HG03159 (cell line): ENCODE data around the gene HIVEP3.
A peak's percentile ranks its signal among the peaks of the same experiment; 100 is the strongest.
"Not testable (repeated sequence)": the region's sequence is repeated elsewhere in the genome, so short reads cannot be mapped to it uniquely, and the experiment has no call there.

Source experiments
- ATAC-seq: cut with Tn5 transposase; IDR thresholded peaks from one replicate; pipeline ENCODE4 v1.9.1; 2021; ENCODE audit warnings: mild to moderate bottlenecking, moderate library complexity; ENCODE audit not compliant: unreplicated experiment

HIVEP3 gene

GRCh38 chr1:41918450-41919043 lies at the start of gene HIVEP3:
TSS of gene HIVEP3 (minus strand) at chr1:41918922.
- no peak for ATAC-seq

GRCh38 chr1:41964400-41964799 lies 45.7 kb upstream of the HIVEP3 start:
- ATAC-seq, result no peak

GRCh38 chr1:41963636-41964035 lies 44.9 kb upstream of the HIVEP3 start:
- no peak for ATAC-seq

GRCh38 chr1:41958015-41958673 lies 39.4 kb upstream of the HIVEP3 start:
- ATAC-seq, result no peak

GRCh38 chr1:41957568-41957967 lies 38.8 kb upstream of the HIVEP3 start:
- no peak for ATAC-seq

- ATAC-seq, result peak; percentile 90
These were observed 36.9 kb upstream of the HIVEP3 start for GRCh38 chr1:41955461-41956159.

- no peak for ATAC-seq
These were observed 35.8 kb upstream of the HIVEP3 start for GRCh38 chr1:41954533-41954944.

GRCh38 chr1:41953291-41953690 lies 34.6 kb upstream of the HIVEP3 start:
- no peak for ATAC-seq

GRCh38 chr1:41952208-41952607 lies 33.5 kb upstream of the HIVEP3 start:
- no peak for ATAC-seq

GRCh38 chr1:41951492-41951891 lies 32.8 kb upstream of the HIVEP3 start:
- not testable (repeated sequence) for ATAC-seq

GRCh38 chr1:41950820-41951219 lies 32.1 kb upstream of the HIVEP3 start:
- no peak for ATAC-seq

- ATAC-seq, result not testable (repeated sequence)
These were observed 27.2 kb upstream of the HIVEP3 start for GRCh38 chr1:41945946-41946345.

GRCh38 chr1:41943717-41944116 lies 25.0 kb upstream of the HIVEP3 start:
- no peak for ATAC-seq

GRCh38 chr1:41942278-41942677 lies 23.6 kb upstream of the HIVEP3 start:
- no peak for ATAC-seq

- no peak for ATAC-seq
These were observed 22.7 kb upstream of the HIVEP3 start for GRCh38 chr1:41941381-41941780.

- no peak for ATAC-seq
These were observed 20.5 kb upstream of the HIVEP3 start for GRCh38 chr1:41939194-41939593.

- no peak for ATAC-seq
These were observed 17.4 kb upstream of the HIVEP3 start for GRCh38 chr1:41936107-41936506.

- no peak for ATAC-seq
These were observed 16.5 kb upstream of the HIVEP3 start for GRCh38 chr1:41935226-41935625.

- no peak for ATAC-seq
These were observed 14.4 kb upstream of the HIVEP3 start for GRCh38 chr1:41933106-41933505.

- ATAC-seq, result no peak
These were observed 12.9 kb upstream of the HIVEP3 start for GRCh38 chr1:41931578-41931977.

GRCh38 chr1:41927118-41927517 lies 8.4 kb upstream of the HIVEP3 start:
- ATAC-seq, result no peak

- ATAC-seq, result no peak
These were observed 7.0 kb upstream of the HIVEP3 start for GRCh38 chr1:41925712-41926111.
